Gastrocnemius medialis (tissue), 4 donors: ENCODE data around the gene TMEM61.

Experiments used
- CTCF ChIP-seq, 5 experiments: fragments of 450-650 bp in 3 of 5; fragments of 200-600 bp in 2 of 5; sonication (generic) in 2 of 5; IDR thresholded peaks in 4 of 5; conservative IDR thresholded peaks in 1 of 5; 1 replicate in 4 of 5; 2 replicates in 1 of 5; pipeline ENCODE4 v1.5.1; 2016 to 2019; ENCODE audit warnings: antibody characterized with exemption in 5 of 5, mild to moderate bottlenecking in 3 of 5, moderate library complexity in 3 of 5
- POLR2A ChIP-seq, 2 donors: fragments of 450-650 bp; IDR thresholded peaks; one replicate each; pipeline ENCODE4 v1.6.1; 2017; ENCODE audit warnings: antibody characterized with exemption in 2 of 2, mild to moderate bottlenecking in 2 of 2, moderate library complexity in 2 of 2

- TF ChIP-seq CTCF (IDR thresholded peaks at IDR 0.05 in 4 of 5, conservative IDR thresholded peaks at IDR 0.05 in 1 of 5) (no peak), POLR2A (IDR thresholded peaks at IDR 0.05) (no peak)
These were observed 35.5 kb downstream of the TMEM61 start for GRCh38 chr1:55015731-55016620.
